Spleen (tissue), 11 donors: ENCODE results near the gene EXOSC2. TPM values are rescaled to one million over a fixed set of nuclear protein-coding genes. Genes with fewer than 3 reads are reported as not detected.
A peak's percentile ranks its signal among the peaks of the same experiment; 100 is the strongest.

ENCODE experiments used
- DNase-seq: peaks from one replicate; pipeline ENCODE4 v3.0.0-alpha.2; 2020
- H3K27ac ChIP-seq, 8 donors: fragments of 200-600 bp; sonication (generic) in 7 of 8; 1 replicate in 4 of 8; 2 replicates in 4 of 8; pipeline versions ENCODE4 v1.5.0 to v1.8.0; 2016 to 2021; ENCODE audit warnings: inconsistent platforms in 4 of 8, mild to moderate bottlenecking in 4 of 8, moderate library complexity in 1 of 8
- H3K27me3 ChIP-seq, 7 donors: fragments of 200-600 bp; sonication (generic) in 6 of 7; replicated peaks in 1 of 7; 1 replicate in 4 of 7; 2 replicates in 3 of 7; pipeline versions ENCODE4 v1.5.0 to v1.8.0; 2016 to 2021; ENCODE audit warnings: inconsistent platforms in 3 of 7, mild to moderate bottlenecking in 1 of 7
- H3K36me3 ChIP-seq, 6 donors: fragments of 200-600 bp; sonication (generic) in 5 of 6; 1 replicate in 4 of 6; 2 replicates in 2 of 6; pipeline versions ENCODE4 v1.5.0 to v1.8.0; 2016 to 2021; ENCODE audit warnings: inconsistent platforms in 2 of 6
- H3K4me1 ChIP-seq, 6 donors: fragments of 200-600 bp; sonication (generic) in 5 of 6; 1 replicate in 3 of 6; 2 replicates in 3 of 6; pipeline versions ENCODE4 v1.5.0 to v1.8.0; 2016 to 2021; ENCODE audit warnings: inconsistent platforms in 3 of 6
- H3K4me3 ChIP-seq, 8 donors: fragments of 200-600 bp; sonication (generic) in 7 of 8; 1 replicate in 4 of 8; 2 replicates in 4 of 8; pipeline versions ENCODE4 v1.5.0 to v1.8.0; 2016 to 2021; ENCODE audit warnings: inconsistent platforms in 4 of 8, mild to moderate bottlenecking in 4 of 8, moderate library complexity in 2 of 8
- H3K9me3 ChIP-seq, 8 donors: fragments of 200-600 bp; sonication (generic) in 7 of 8; 1 replicate in 4 of 8; 2 replicates in 4 of 8; pipeline versions ENCODE4 v1.5.0 to v1.8.0; 2016 to 2021; ENCODE audit warnings: inconsistent platforms in 4 of 8
- POLR2A ChIP-seq, 3 donors: fragments of 450-650 bp; IDR thresholded peaks; one replicate each; pipeline ENCODE4 v1.5.1; 2017; ENCODE audit warnings: antibody characterized with exemption in 3 of 3, mild to moderate bottlenecking in 1 of 3
- POLR2AphosphoS5 ChIP-seq, 3 donors: sonication (generic); formaldehyde crosslinking; IDR thresholded peaks; one replicate each; pipeline ENCODE4 v1.5.1; 2017; ENCODE audit warnings: antibody characterized with exemption in 3 of 3
- WGBS, 5 donors: extraction: QIAGEN DNeasy Blood & Tissue Kit in 3 of 5; methylation state at CpG; one replicate each; pipeline versions ENCODE4 v1.1.5 to v1.1.7; 2013 to 2018; 5-methylcytosine and 5-hydroxymethylcytosine counted together
- intact Hi-C: fragments of 100-400 bp; cut with DNase I; formaldehyde crosslinking; loops from one replicate; pipeline ENCODE4 v1.15.0; 2023; ENCODE audit warnings: low total_unique reads
- polyA plus RNA-seq, 3 donors: library from polyadenylated mRNA; stranded (reverse); fragments of 200-250 nt; gene quantifications; one replicate each; pipeline ENCODE4 v1.2.1, GENCODE V29; 2013
- total RNA-seq, 7 donors: library from RNA; depleted of rRNA in 3 of 7; stranded (reverse); fragments of >200 nt in 3 of 7; fragmentation: NEBNext Ultra II Directional in 4 of 7; extraction: Animal tissue kit (Norgen Biotek cat#: 25700) in 4 of 7; gene quantifications; one replicate each; pipeline versions ENCODE4 v1.1.0 to v1.2.1, GENCODE V29; 2016 to 2021
- TF ChIP-seq, protein P1 (sequence below), 11 experiments: fragments of 200-600 bp in 7 of 11; fragments of 450-650 bp in 4 of 11; sonication (generic) in 4 of 11; IDR thresholded peaks in 8 of 11; conservative IDR thresholded peaks in 3 of 11; 1 replicate in 7 of 11; 2 replicates in 4 of 11; pipeline versions ENCODE4 v1.4.0 to v1.8.0; 2016 to 2021; ENCODE audit warnings: antibody characterized with exemption in 11 of 11, inconsistent platforms in 4 of 11, mild to moderate bottlenecking in 1 of 11
- donor health status: healthy with polysubstance abuse.
- donor health status: DM: no; HTN: no; CAD: no; lungs with moderate emphysema.
- donor health status: DM: no; HTN: no; CAD: no.
- donor health status: Bipolar disorder and iron deficiency.
- donor health status: healthy.
- donor health status: DM: no; HTN: no; CAD: no.
- donor health status: DM: yes; HTN: yes; CAD: no.

Gene EXOSC2
- total and polyA plus RNA-seq, 10 donors, result 16.9 to 34.6 (median 24.8) TPM

DNA sequence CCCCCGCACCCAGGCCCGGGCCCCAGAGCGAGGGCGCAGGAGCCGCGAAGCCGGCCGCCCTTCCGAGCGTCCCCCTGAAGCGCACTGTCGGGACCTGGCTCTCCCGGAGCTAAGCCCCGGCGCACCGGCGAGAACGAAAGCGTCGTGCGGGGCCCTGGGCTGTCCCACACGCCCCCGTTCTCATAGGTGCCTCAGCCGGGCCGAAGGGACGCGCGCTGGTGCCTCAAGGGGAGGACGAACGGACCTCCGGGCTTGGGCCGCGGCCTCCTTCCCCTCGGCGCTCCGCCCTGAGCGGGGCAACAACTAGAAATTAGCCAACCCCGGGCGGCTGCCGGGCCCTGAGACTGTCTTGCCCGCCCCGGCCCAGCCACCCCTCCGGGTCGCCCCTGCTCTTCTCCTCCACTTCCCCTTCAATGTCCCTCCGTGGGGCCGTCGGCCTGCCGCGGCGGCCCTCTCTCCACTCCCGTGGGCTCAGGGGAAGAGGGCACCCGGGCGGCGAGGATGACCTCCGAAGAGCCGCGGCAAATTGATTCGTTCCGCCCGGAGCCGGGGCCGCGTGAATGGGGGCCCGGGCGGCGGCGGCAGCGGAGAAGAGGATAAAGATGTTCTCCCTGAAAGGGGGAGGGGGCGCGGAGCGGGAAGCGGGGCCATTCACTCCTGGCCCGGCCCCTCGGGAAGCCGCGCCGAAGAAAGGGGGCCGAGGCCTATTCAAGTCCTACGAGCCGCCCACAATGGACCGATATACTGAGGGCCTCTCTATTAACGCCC, 32.7 kb upstream of the EXOSC2 start:
- intact Hi-C loops, result no loop called here
- Histone ChIP-seq H3K27ac (no peak overlapping the region), H3K36me3 (no peaks in the 10 kb centered on the region), H3K27me3 (peaks cover 32 to 100% (median 91%) of the 10 kb centered on the region in 7 donors), H3K9me3 (no peaks in the 10 kb centered on the region), H3K4me3 (peak overlapping the region; percentile 22 to 62 (median 35)), H3K4me1 (peaks cover 37 to 68% (median 65%) of the 10 kb centered on the region in 6 donors)
- TF ChIP-seq, protein P1, sequence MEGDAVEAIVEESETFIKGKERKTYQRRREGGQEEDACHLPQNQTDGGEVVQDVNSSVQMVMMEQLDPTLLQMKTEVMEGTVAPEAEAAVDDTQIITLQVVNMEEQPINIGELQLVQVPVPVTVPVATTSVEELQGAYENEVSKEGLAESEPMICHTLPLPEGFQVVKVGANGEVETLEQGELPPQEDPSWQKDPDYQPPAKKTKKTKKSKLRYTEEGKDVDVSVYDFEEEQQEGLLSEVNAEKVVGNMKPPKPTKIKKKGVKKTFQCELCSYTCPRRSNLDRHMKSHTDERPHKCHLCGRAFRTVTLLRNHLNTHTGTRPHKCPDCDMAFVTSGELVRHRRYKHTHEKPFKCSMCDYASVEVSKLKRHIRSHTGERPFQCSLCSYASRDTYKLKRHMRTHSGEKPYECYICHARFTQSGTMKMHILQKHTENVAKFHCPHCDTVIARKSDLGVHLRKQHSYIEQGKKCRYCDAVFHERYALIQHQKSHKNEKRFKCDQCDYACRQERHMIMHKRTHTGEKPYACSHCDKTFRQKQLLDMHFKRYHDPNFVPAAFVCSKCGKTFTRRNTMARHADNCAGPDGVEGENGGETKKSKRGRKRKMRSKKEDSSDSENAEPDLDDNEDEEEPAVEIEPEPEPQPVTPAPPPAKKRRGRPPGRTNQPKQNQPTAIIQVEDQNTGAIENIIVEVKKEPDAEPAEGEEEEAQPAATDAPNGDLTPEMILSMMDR (IDR thresholded peaks at IDR 0.05 in 8 of 11, conservative IDR thresholded peaks at IDR 0.05 in 3 of 11), result peak in 1 of 11 experiments; percentile 11
- no peak for TF ChIP-seq POLR2AphosphoS5 (IDR thresholded peaks at IDR 0.05)
- no peak for DNase-seq
- WGBS, 5 donors, result 1 to 4% (median 2%) methylated on average over 21 to 82 of the region's 82 CpGs

DNA sequence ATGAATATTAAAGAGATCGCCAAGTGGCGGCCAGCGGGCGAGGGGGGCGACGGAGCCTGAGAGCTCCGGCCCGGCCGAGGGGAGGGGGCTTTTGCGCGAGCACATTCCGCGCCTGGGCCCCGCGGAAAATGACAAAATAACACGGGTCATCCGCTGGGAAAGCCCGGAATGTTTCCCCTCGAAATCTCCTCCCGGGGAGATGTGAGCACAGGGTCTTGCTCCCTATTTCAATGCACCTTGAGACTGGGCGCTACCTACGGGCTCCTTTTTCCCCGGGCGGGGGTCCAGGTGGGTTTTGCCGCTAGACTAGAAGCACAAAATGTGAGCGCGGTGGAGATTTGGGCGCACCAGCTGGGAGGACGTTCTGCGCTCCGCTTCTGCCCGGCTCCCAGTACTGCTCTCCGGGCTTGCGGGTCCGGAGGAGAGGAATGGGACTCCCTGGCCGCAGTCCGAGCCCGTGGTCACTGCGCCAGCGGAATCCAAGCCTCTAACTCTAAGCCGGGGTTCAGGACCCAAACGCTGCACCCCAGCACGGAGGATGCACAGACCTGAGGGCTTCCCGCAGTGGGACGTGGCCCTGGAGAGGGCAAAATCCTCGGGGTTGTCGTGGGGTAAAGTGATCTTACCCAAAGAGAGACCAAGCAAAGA, 32.0 kb upstream of the EXOSC2 start:
- no peak for DNase-seq
- intact Hi-C loops, result no loop called here
- H3K4me1 ChIP-seq, result peaks cover 41 to 75% (median 72%) of the 10 kb centered on the region in 6 donors
- WGBS, 5 donors, result 4 to 11% (median 6%) methylated on average over 25 to 47 of the region's 47 CpGs
- peak overlapping the region in 5 of 8 donors; percentile 22 to 62 (median 37) for H3K4me3 ChIP-seq
- no peak overlapping the region for H3K27ac ChIP-seq
- TF ChIP-seq, protein P1 (IDR thresholded peaks at IDR 0.05 in 8 of 11, conservative IDR thresholded peaks at IDR 0.05 in 3 of 11), result no peak
- TF ChIP-seq POLR2AphosphoS5 (IDR thresholded peaks at IDR 0.05) (no peak), POLR2A (IDR thresholded peaks at IDR 0.05) (no peak)
- H3K27me3 ChIP-seq, result peaks cover 33 to 100% (median 91%) of the 10 kb centered on the region in 7 donors
- H3K36me3 ChIP-seq, result no peaks in the 10 kb centered on the region
- H3K9me3 ChIP-seq, result no peaks in the 10 kb centered on the region

DNA sequence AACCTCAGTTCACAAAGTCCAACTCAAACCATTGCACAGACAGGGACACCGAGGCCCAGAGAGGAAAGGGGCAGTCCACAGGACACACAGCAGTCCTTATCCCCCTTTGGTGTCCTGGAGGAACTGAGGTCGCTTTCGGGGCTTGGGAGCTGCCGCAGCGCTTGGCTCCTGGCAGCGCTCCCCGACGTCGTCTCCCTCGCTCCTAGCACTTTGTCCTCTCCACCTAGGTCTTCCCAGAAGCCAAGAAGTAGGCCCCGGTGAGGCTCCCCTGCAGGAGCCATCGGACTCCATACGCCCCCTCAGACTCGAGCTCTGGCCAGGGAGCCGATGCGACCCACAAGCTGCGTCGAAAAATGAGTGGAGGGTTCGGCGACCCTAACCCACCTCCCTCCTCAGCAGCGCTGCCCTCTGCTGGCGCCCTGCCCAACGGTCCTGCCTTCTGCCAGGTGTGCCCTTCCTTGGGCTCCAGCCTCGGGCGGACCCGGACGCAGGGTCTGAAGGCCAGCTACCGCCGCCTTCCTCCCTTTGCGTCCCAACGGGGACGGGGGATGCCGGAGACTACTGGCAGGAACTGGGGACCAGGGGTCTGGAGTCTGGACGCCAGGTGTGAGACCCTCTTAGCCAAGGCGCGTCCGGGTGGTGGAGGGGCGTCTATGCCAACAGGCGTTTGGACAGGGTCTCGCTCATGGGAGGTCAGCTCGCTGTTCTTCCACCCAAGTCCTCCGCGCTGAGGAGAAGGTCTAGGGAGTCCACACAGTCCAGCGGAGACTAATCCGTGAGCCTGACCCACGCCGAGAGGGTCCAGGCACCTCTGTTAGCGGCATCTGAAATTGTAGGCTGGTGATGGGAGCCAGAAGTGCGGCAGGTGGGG, 31.2 kb upstream of the EXOSC2 start:
- peak overlapping the region in 4 of 8 donors; percentile 16 to 62 (median 26) for H3K4me3 ChIP-seq
- DNase-seq, result no peak
- WGBS, 5 donors, result 7 to 9% (median 7%) methylated on average over 24 to 49 of the region's 49 CpGs

More for the DNA sequence above, 31.2 kb upstream of the EXOSC2 start:
- TF ChIP-seq POLR2A (IDR thresholded peaks at IDR 0.05) (no peak), POLR2AphosphoS5 (IDR thresholded peaks at IDR 0.05) (no peak)
- TF ChIP-seq, protein P1 (IDR thresholded peaks at IDR 0.05 in 8 of 11, conservative IDR thresholded peaks at IDR 0.05 in 3 of 11), result no peak
- H3K4me1 ChIP-seq, result peaks cover 41 to 81% (median 72%) of the 10 kb centered on the region in 6 donors
- H3K27ac ChIP-seq, result no peak overlapping the region
- H3K9me3 ChIP-seq, result no peaks in the 10 kb centered on the region
- peaks cover 36 to 100% (median 98%) of the 10 kb centered on the region in 7 donors for H3K27me3 ChIP-seq
- H3K36me3 ChIP-seq, result no peaks in the 10 kb centered on the region
- intact Hi-C loops, result no loop called here
